K562 (cell line): ENCODE data around the gene ITGAE. TPM values are rescaled to one million over a fixed set of nuclear protein-coding genes. Genes with fewer than 3 reads are reported as not detected.

Experiments
- ATAC-seq: fragments of 200-7000 bp; cut with Tn5 transposase; 3 replicates; pipeline ENCODE4 v1.9.1; 2020; ENCODE audit warnings: moderate library complexity
- BruUV-seq: library from RNA; stranded (reverse); fragments of 400-500 nt; replicated peaks from 2 replicates; lab custom pipeline; 2021; lab: Mats Ljungman, UMichigan
- CTCF ChIA-PET: fragments of 300-600 bp; formaldehyde crosslinking; extraction: SDS; loops from one replicate; lab custom pipeline; 2021; ENCODE audit warnings: low intra/inter-chr PET ratio; lab: Yijun Ruan, JAX
- POLR2A ChIA-PET: fragments of 300-600, 350-650 bp; sonication (Branson Sonifier 250); formaldehyde crosslinking; extraction: SDS; loops from one replicate; lab custom pipeline; 2021; ENCODE audit warnings: antibody characterized with exemption, inconsistent platforms; lab: Yijun Ruan, JAX
- DNase-seq, 4 experiments: peaks; one replicate each; pipeline versions ENCODE4 v3.0.0 to v3.0.0-alpha.2; 2011 to 2018; ENCODE audit warnings: low spot score in 3 of 4, mixed read lengths in 3 of 4; ENCODE audit errors: extremely low read depth in 1 of 4
- FAIRE-seq: peaks from 2 replicates; lab custom pipeline; 2011; peaks lifted over from hg19 to GRCh38; lab: Jason Lieb, UNC
- H2AFZ ChIP-seq: 2 replicates; pipeline ENCODE4 v1.6.0; 2011; ENCODE audit warnings: low read depth, low read length, control low read depth, inconsistent platforms
- H3K27ac ChIP-seq: fragments of 200-600 bp; 3 replicates; pipeline ENCODE4 v1.8.0; 2011; ENCODE audit warnings: low read depth, mild to moderate bottlenecking, control low read depth, inconsistent platforms, low read length, moderate library complexity, mixed read lengths; ENCODE audit errors: extremely low read depth
- H3K27me3 ChIP-seq, 2 experiments: fragments of 300-600 bp in 1 of 2; 2 replicates in 1 of 2; 3 replicates in 1 of 2; pipeline versions ENCODE4 v1.6.0 to v1.8.0; 2011; ENCODE audit warnings: inconsistent platforms in 2 of 2, low read length in 2 of 2, mild to moderate bottlenecking in 1 of 2, mixed read lengths in 1 of 2, moderate library complexity in 1 of 2; ENCODE audit not compliant: control insufficient read depth in 2 of 2, insufficient read depth in 2 of 2
- H3K36me3 ChIP-seq: fragments of 300-600 bp; 3 replicates; pipeline ENCODE4 v1.8.0; 2011; ENCODE audit warnings: mild to moderate bottlenecking, low read length, inconsistent platforms; ENCODE audit not compliant: control insufficient read depth, insufficient read depth
- H3K4me1 ChIP-seq, 2 experiments: fragments of 200-600 bp in 1 of 2; replicated peaks in 1 of 2; 2 replicates in 1 of 2; 3 replicates in 1 of 2; pipeline versions ENCODE4 v1.5.1 to v1.8.0; 2011; ENCODE audit warnings: inconsistent platforms in 2 of 2, low read length in 2 of 2, mild to moderate bottlenecking in 1 of 2, mixed read lengths in 1 of 2, moderate library complexity in 1 of 2; ENCODE audit not compliant: control insufficient read depth in 2 of 2, insufficient read depth in 2 of 2
- H3K4me2 ChIP-seq: 2 replicates; pipeline ENCODE4 v1.6.1; 2011; ENCODE audit warnings: low read length, control low read depth, inconsistent platforms, mixed read lengths; ENCODE audit not compliant: insufficient read depth
- H3K4me3 ChIP-seq: fragments of 200-600 bp; sonication (generic), shearing (Covaris generic); 2 replicates; pipeline ENCODE4 v1.5.1; 2016; ENCODE audit warnings: control low read depth, inconsistent platforms
- H3K79me2 ChIP-seq: fragments of 200-600 bp; 3 replicates; pipeline ENCODE4 v1.8.0; 2011; ENCODE audit warnings: low read length, inconsistent platforms; ENCODE audit not compliant: control insufficient read depth, insufficient read depth
- H3K9ac ChIP-seq, 2 experiments: 2 replicates each; pipeline versions ENCODE4 v1.6.0 to v1.6.1; 2011; ENCODE audit warnings: low read depth in 2 of 2, low read length in 2 of 2, control low read depth in 1 of 2, inconsistent platforms in 1 of 2, mild to moderate bottlenecking in 1 of 2, mixed read lengths in 1 of 2; ENCODE audit not compliant: insufficient read depth in 1 of 2
- H3K9me1 ChIP-seq: one replicate; pipeline ENCODE4 v1.6.0; 2011; ENCODE audit warnings: inconsistent platforms, mild to moderate bottlenecking, low read length, moderate library complexity; ENCODE audit not compliant: control insufficient read depth, insufficient read depth
- H3K9me3 ChIP-seq: replicated peaks from 2 replicates; pipeline ENCODE4 v1.5.1; 2011; ENCODE audit warnings: low read depth, low read length, inconsistent platforms; ENCODE audit not compliant: control insufficient read depth, insufficient read depth
- H4K20me1 ChIP-seq: replicated peaks from 2 replicates; pipeline ENCODE4 v1.6.1; 2011; ENCODE audit warnings: low read length, inconsistent platforms, mixed read lengths; ENCODE audit not compliant: control insufficient read depth, insufficient read depth
- CBX8 ChIP-seq: fragments of 200-600 bp; sonication (generic); IDR thresholded peaks from 2 replicates; pipeline ENCODE4 v1.6.1; 2012; ENCODE audit warnings: borderline replicate concordance, mixed run types, low read depth, mild to moderate bottlenecking, moderate library complexity, mixed read lengths, low read length, control low read depth, inconsistent platforms; ENCODE audit not compliant: poor library complexity, severe bottlenecking; ENCODE audit errors: extremely low read depth
- CHD1 ChIP-seq: fragments of 200-600 bp; sonication (generic); IDR thresholded peaks from one replicate; pipeline ENCODE4 v1.6.1; 2012; ENCODE audit warnings: mild to moderate bottlenecking, moderate library complexity, low read length, inconsistent platforms
- FOXM1 ChIP-seq, 2 experiments: fragments of 450-650 bp in 1 of 2; sonication (generic) in 1 of 2; formaldehyde crosslinking in 1 of 2; IDR thresholded peaks; 2 replicates each; pipeline versions ENCODE4 v1.6.1 to v1.9.0; 2017 to 2022; ENCODE audit warnings: low read depth in 2 of 2, mild to moderate bottlenecking in 2 of 2, missing genetic modification reagents in 1 of 2, moderate library complexity in 1 of 2
- GATAD2B ChIP-seq: fragments of 450-650 bp; IDR thresholded peaks from 2 replicates; pipeline ENCODE4 v1.6.1; 2017; ENCODE audit warnings: mild to moderate bottlenecking, borderline replicate concordance
- MAZ ChIP-seq, 2 experiments: fragments of 450-650 bp in 1 of 2; sonication (generic) in 1 of 2; formaldehyde crosslinking; IDR thresholded peaks in 1 of 2; conservative IDR thresholded peaks in 1 of 2; 2 replicates each; pipeline versions ENCODE4 v1.4.0 to v1.5.0; 2020; ENCODE audit warnings: mild to moderate bottlenecking in 1 of 2, missing genetic modification reagents in 1 of 2
- MNT ChIP-seq, 2 experiments: fragments of 450-650 bp; conservative IDR thresholded peaks; 2 replicates each; pipeline ENCODE4 v1.6.1; 2017; ENCODE audit warnings: mild to moderate bottlenecking in 2 of 2, moderate library complexity in 2 of 2
- SETDB1 ChIP-seq: IDR thresholded peaks from one replicate; pipeline ENCODE4 v1.6.1; 2012; ENCODE audit warnings: low read length, control low read depth, inconsistent platforms
- SMARCC2 ChIP-seq: fragments of 450-650 bp; IDR thresholded peaks from 2 replicates; pipeline ENCODE4 v1.6.1; 2017; ENCODE audit warnings: antibody characterized with exemption, moderate library complexity, mild to moderate bottlenecking, low read depth
- ZBTB8A ChIP-seq: fragments of 450-650 bp; IDR thresholded peaks from 2 replicates; pipeline ENCODE4 v1.6.1; 2018; ENCODE audit warnings: mild to moderate bottlenecking, moderate library complexity; ENCODE audit not compliant: partially characterized antibody
- ZEB2 ChIP-seq: fragments of 450-650 bp; IDR thresholded peaks from 2 replicates; pipeline ENCODE4 v1.6.1; 2016
- ZFPM2 ChIP-seq: fragments of 250-450 bp; sonication (Bioruptor Pico); IDR thresholded peaks from 2 replicates; pipeline ENCODE4 v1.5.1; 2022; ENCODE audit warnings: mild to moderate bottlenecking
- ZNF184 ChIP-seq: sonication (generic); formaldehyde crosslinking; IDR thresholded peaks from 2 replicates; pipeline ENCODE4 v1.5.0; 2020; ENCODE audit warnings: missing genetic modification reagents
- ZNF197 ChIP-seq: fragments of 200-800 bp; sonication (Bioruptor generic); IDR thresholded peaks from 2 replicates; pipeline ENCODE4 v1.6.1; 2016; ENCODE audit warnings: low read depth, missing genetic modification characterization, missing compliant biosample characterization
- ZNF24 ChIP-seq: fragments of 450-650 bp; IDR thresholded peaks from 2 replicates; pipeline ENCODE4 v1.6.1; 2016
- ZNF282 ChIP-seq: sonication (generic); formaldehyde crosslinking; IDR thresholded peaks from 2 replicates; pipeline ENCODE4 v1.8.1; 2023; ENCODE audit warnings: missing genetic modification reagents
- ZNF316 ChIP-seq: fragments of 450-650 bp; IDR thresholded peaks from 2 replicates; pipeline ENCODE4 v1.6.1; 2016
- ZNF764 ChIP-seq: fragments of 250-450 bp; sonication (Bioruptor Pico); IDR thresholded peaks from 2 replicates; pipeline ENCODE4 v1.4.0; 2020; ENCODE audit warnings: low read depth, mild to moderate bottlenecking, moderate library complexity
- WGBS: fragments of 100-300 bp; shearing (Covaris generic); methylation state at CpG from one replicate; pipeline ENCODE4 v1.1.6; 2016; ENCODE audit warnings: low coverage, mixed read lengths; ENCODE audit not compliant: insufficient coverage; ENCODE audit errors: missing lambda C conversion rate; 5-methylcytosine and 5-hydroxymethylcytosine counted together
- in situ Hi-C: fragments of 300-500 bp; cut with MboI; formaldehyde crosslinking; loops from 4 replicates; pipeline ENCODE4 v1.15.0; 2018; ENCODE audit warnings: inconsistent platforms, mixed read lengths
- intact Hi-C: fragments of 100-400 bp; cut with micrococcal nuclease; formaldehyde crosslinking; loops from 2 replicates; pipeline ENCODE4 v1.14.2; 2022
- polyA plus RNA-seq, 8 experiments: library from polyadenylated mRNA; depleted of rRNA in 4 of 8; stranded (reverse) in 5 of 8; unstranded in 3 of 8; fragments of >200 nt; fragmentation: Nextera tagmentation in 2 of 8; fragmentation: Illumina TruSeq in 1 of 8; extraction: Ambion mirVana in 2 of 8; extraction: Trizol in 1 of 8; gene quantifications; 2 replicates each; pipeline versions ENCODE4 v1.2.1 to v1.2.3, GENCODE V29; 2011 to 2014; ENCODE audit warnings: inconsistent platforms in 1 of 8, missing spikeins in 1 of 8
- total RNA-seq, 7 experiments: library from RNA; depleted of rRNA in 6 of 7; stranded (reverse); fragments of >200 nt in 6 of 7; fragmentation: Illumina TruSeq in 2 of 7; extraction: Trizol in 2 of 7; gene quantifications; 2 replicates each; pipeline versions ENCODE4 v1.2.1 to v1.2.3, GENCODE V29; 2011 to 2021; ENCODE audit warnings: low replicate concordance in 1 of 7

The ITGAE gene
- total and polyA plus RNA-seq, 9 of the 15 experiments (the other 6 are each of a cell fraction or from before 2014, with no cell fraction given): 14.8 to 160 (median 27.0) TPM

- Histone ChIP-seq H3K27ac (no peak overlapping the region), H3K79me2 (no peaks in the 10 kb centered on the region), H3K4me3 (no peak overlapping the region), H3K4me1 (no peaks in the 10 kb centered on the region; a peak in 1 of 5 replicates), H3K36me3 (peaks cover 77% of the 10 kb centered on the region; the same call in 2 of the 3 replicates), H4K20me1 (no peaks in the 10 kb centered on the region), H3K9ac (no peak overlapping the region), H3K4me2 (no peak overlapping the region), H3K27me3 (no peaks in the 10 kb centered on the region), H3K9me3 (no peaks in the 10 kb centered on the region), H2AFZ (no peak overlapping the region), H3K9me1 (no peaks in the 10 kb centered on the region)
- BruUV-seq: no TSS peak
- FAIRE-seq: no peak
- POLR2A ChIA-PET: no interaction called here
- intact Hi-C loops (no loop called here), in situ Hi-C loops (no loop called here)
- no peak for TF ChIP-seq ZBTB8A
- TF ChIP-seq SETDB1: no peak
- TF ChIP-seq ZNF197 (CRISPR knock-in tag): no peak
- no peak for TF ChIP-seq ZNF316
- TF ChIP-seq CBX8: no peak
- no peak for TF ChIP-seq CHD1
- TF ChIP-seq ZNF184: no peak
- no peak for TF ChIP-seq GATAD2B
- TF ChIP-seq ZFPM2: no peak
- no peak for TF ChIP-seq ZNF282
- TF ChIP-seq FOXM1 (IDR thresholded peaks at IDR 0.05; ENCODE audit: low read depth): no peak
- no peak for TF ChIP-seq FOXM1 (CRISPR knock-in tag; IDR thresholded peaks at IDR 0.05; ENCODE audit: low read depth)
- no peak for TF ChIP-seq MNT (conservative IDR thresholded peaks at IDR 0.05)
- TF ChIP-seq ZNF24: no peak
- TF ChIP-seq MAZ (CRISPR knock-in tag; conservative IDR thresholded peaks at IDR 0.05 in 1 of 2, IDR thresholded peaks at IDR 0.05 in 1 of 2): no peak
- no peak for TF ChIP-seq ZEB2
- no peak for TF ChIP-seq ZNF764
- TF ChIP-seq SMARCC2: no peak
- 96% methylated on average over 12 of the region's 15 CpGs for WGBS
- DNase-seq: no peak
- CTCF ChIA-PET: no interaction called here
- ATAC-seq: no peak
Observed at GRCh38 chr17:3813171-3813570, 12.2 kb upstream of the ITGAE start.
